ENCODE data around the gene MRPS12. TPM values are rescaled to one million over a fixed set of nuclear protein-coding genes. Genes with fewer than 3 reads are reported as not detected.

MRPS12 gene
- total and polyA plus RNA-seq, 11 donors: 45.7 to 115 (median 54.4) TPM

DNA sequence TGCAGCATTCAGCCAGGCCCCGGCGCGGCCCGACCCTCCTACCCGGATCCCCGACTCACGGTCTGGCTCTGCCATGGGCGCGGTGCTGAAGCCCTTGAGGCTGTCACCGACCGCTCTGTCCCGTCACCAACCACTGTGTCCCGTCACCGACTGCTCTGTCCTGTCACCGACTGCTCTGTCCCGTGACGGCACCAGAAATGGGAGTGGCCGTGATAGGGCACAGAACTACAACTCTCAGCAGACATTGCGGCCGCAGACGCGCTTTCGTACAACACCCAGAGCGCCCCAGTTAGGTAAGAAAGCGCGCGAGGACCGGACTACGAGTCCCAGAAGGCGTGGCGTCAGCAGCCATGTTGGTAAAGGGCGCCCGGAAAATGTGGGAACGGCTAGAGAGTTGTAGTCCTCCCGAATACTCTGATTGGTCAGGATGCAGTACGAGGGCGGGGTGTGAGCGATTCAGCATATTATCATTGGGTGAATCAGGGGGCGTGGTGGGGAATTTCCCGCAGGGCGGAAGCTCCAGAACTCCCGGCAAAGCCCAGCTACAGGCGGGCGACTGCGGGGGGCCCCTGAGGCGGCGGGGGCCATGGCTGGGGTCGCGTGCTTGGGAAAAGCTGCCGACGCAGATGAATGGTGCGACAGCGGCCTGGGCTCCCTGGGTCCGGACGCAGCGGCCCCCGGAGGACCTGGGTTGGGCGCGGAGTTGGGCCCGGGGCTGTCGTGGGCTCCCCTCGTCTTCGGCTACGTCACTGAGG, 31.1 kb upstream of the MRPS12 start, which contains the start of the genes NFKBIB and SIRT2:
Gene NFKBIB, plus strand, starts transcription at position 523 of the 755 bp plus-strand sequence. Its CDS starts 64 bp downstream, at position 587.
Gene SIRT2, minus strand, starts transcription at position 172 of the 755 bp plus-strand sequence. Its CDS starts 97 bp downstream, at position 75.
- H3K4me3 ChIP-seq: peak within 1 kb of the TSS; percentile 74 to 98 (median 92)
- H3K4me1 ChIP-seq: peaks cover 6 to 46% (median 22%) of the 10 kb centered on the region in 12 donors
- DNase-seq (peak; percentile 99 to 100 (median 100)), ATAC-seq (peak; percentile 97 to 99 (median 98))
- TF ChIP-seq POLR2A (IDR thresholded peaks at IDR 0.05): peak; percentile 75 to 95
- TF ChIP-seq, protein P1, sequence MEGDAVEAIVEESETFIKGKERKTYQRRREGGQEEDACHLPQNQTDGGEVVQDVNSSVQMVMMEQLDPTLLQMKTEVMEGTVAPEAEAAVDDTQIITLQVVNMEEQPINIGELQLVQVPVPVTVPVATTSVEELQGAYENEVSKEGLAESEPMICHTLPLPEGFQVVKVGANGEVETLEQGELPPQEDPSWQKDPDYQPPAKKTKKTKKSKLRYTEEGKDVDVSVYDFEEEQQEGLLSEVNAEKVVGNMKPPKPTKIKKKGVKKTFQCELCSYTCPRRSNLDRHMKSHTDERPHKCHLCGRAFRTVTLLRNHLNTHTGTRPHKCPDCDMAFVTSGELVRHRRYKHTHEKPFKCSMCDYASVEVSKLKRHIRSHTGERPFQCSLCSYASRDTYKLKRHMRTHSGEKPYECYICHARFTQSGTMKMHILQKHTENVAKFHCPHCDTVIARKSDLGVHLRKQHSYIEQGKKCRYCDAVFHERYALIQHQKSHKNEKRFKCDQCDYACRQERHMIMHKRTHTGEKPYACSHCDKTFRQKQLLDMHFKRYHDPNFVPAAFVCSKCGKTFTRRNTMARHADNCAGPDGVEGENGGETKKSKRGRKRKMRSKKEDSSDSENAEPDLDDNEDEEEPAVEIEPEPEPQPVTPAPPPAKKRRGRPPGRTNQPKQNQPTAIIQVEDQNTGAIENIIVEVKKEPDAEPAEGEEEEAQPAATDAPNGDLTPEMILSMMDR (IDR thresholded peaks at IDR 0.05): peak in 1 of 12 donors; percentile 13
- H3K27ac ChIP-seq: peak within 1 kb of the TSS; percentile 38 to 95 (median 91)
- intact Hi-C loops (cut with DNase I): loop anchor here in 6 of 10 donors (1.0 to 10.0 kb wide), 6 partner anchors 31 to 68 kb away; partner anchors contain the start of genes ECH1 (in 2 of the 6), MRPS12 (in 1 of the 6) and SARS2 (in 1 of the 6)
- WGBS, 4 donors: 0 to 1% (median 1%) methylated on average over 53 to 64 of the region's 64 CpGs
- H3K9me3 ChIP-seq: peaks cover 0 to 3% (median 0%) of the 10 kb centered on the region in 12 donors
- no peaks in the 10 kb centered on the region for H3K27me3 ChIP-seq
- H3K36me3 ChIP-seq: peaks cover 0 to 4% (median 0%) of the 10 kb centered on the region in 9 donors

DNA sequence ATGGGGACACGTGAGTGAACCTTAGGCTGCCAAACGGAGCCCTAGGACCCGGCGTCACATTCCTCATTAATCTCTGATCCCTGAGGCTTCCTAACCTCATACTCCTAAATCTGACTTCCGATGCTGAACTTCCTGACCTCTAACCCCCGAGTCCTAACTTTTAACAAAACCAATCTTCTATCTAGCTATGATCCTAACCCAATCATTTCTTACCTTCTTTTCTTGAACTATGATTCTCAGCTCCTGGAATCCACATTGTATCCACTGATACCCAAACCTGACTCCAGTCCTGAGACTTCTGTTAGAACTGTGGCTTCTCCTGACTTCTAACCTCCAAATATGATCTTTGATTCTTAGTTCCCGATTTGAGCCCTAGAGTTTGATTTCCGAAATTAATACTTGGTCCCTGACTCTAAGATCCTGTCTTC, 30.5 kb upstream of the MRPS12 start:
- ATAC-seq (no peak), DNase-seq (no peak)
- TF ChIP-seq, protein P1 (IDR thresholded peaks at IDR 0.05): no peak
- no peak for TF ChIP-seq POLR2A (IDR thresholded peaks at IDR 0.05)
- Histone ChIP-seq H3K9me3 (peaks cover 0 to 3% (median 0%) of the 10 kb centered on the region in 12 donors), H3K4me3 (peak overlapping the region; percentile 63 to 98 (median 90)), H3K4me1 (peaks cover 6 to 40% (median 22%) of the 10 kb centered on the region in 12 donors), H3K27ac (peak overlapping the region; percentile 38 to 94 (median 85)), H3K36me3 (peaks cover 0 to 10% (median 5%) of the 10 kb centered on the region in 9 donors), H3K27me3 (no peaks in the 10 kb centered on the region)
- intact Hi-C loops (cut with DNase I): loop anchor here in 1 of 10 donors (2.0 kb wide), 1 partner anchor 31 kb away; the partner anchor contains the start of genes MRPS12 and SARS2
- WGBS, 4 donors: 2 to 4% (median 3%) methylated on average over 8 of the region's 8 CpGs

DNA sequence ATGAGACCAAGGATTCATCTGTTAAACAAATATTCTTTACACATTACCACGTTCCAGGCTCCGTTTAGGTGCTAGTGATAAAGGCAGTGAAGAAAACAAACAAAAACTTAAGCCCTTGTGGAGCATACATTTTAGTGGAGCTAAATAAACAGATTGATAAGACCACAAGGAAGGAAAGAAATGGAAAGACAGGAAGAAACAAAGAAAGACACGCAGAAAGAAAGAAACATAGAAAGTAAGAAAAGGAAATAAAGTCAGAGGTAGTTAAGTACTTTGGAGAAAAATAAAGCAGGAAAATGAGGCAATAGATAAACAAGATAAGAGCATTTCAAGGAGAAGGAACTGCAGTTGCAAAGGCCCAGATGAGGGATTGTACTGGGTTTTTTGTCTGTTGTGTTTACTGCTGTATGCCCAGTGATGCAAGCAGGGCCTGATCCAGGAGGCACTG, 30.0 kb upstream of the MRPS12 start:
- WGBS, 4 donors: 21 to 28% (median 25%) methylated on average over 3 of the region's 3 CpGs
- intact Hi-C loops (cut with DNase I): loop anchor here in 1 of 10 donors (2.0 kb wide), 1 partner anchor 30 kb away; the partner anchor contains the start of genes MRPS12 and SARS2
- H3K27ac ChIP-seq: peak overlapping the region in 5 of 12 donors; percentile 78 to 94 (median 92)

More for the DNA sequence above, 30.0 kb upstream of the MRPS12 start:
- TF ChIP-seq POLR2A (IDR thresholded peaks at IDR 0.05): no peak
- TF ChIP-seq, protein P1 (IDR thresholded peaks at IDR 0.05): no peak
- no peak for DNase-seq
- Histone ChIP-seq H3K4me3 (peak overlapping the region in 9 of 12 donors; percentile 74 to 98 (median 92)), H3K36me3 (peaks cover 0 to 16% (median 11%) of the 10 kb centered on the region in 9 donors), H3K9me3 (peaks cover 0 to 3% (median 0%) of the 10 kb centered on the region in 12 donors), H3K4me1 (peaks cover 6 to 36% (median 22%) of the 10 kb centered on the region in 12 donors), H3K27me3 (no peaks in the 10 kb centered on the region)
- ATAC-seq: no peak
